ENCODE results near the gene ABO.
"Not testable (repeated sequence)": the region's sequence is repeated elsewhere in the genome, so short reads cannot be mapped to it uniquely, and the experiment has no call there.

The ABO gene

GRCh38 chr9:133275105-133276000 is at the start of gene ABO:
ABO (minus strand) TSS chr9:133275201.
- no peak for DNase-seq (ENCODE audit: low read depth in 1 of 2, low spot score in 1 of 2)

- DNase-seq (ENCODE audit: low read depth in 1 of 2, low spot score in 1 of 2) = no peak
Observed at GRCh38 chr9:133323991-133324703, 49.1 kb upstream of the ABO start.

- DNase-seq (ENCODE audit: low read depth in 1 of 2, low spot score in 1 of 2) = no peak
Observed at GRCh38 chr9:133323211-133323610, 48.2 kb upstream of the ABO start.

- DNase-seq (ENCODE audit: low read depth in 1 of 2, low spot score in 1 of 2) = no peak
Observed at GRCh38 chr9:133322701-133323100, 47.7 kb upstream of the ABO start.

GRCh38 chr9:133321411-133321935 is 46.5 kb upstream of the ABO start:
- no peak for DNase-seq (ENCODE audit: low read depth in 1 of 2, low spot score in 1 of 2)

- DNase-seq (ENCODE audit: low read depth in 1 of 2, low spot score in 1 of 2) = no peak
Observed at GRCh38 chr9:133320421-133320881, 45.5 kb upstream of the ABO start.

GRCh38 chr9:133317551-133317950 is 42.5 kb upstream of the ABO start:
- not testable (repeated sequence) for DNase-seq (ENCODE audit: low read depth in 1 of 2, low spot score in 1 of 2)

- no peak for DNase-seq (ENCODE audit: low read depth in 1 of 2, low spot score in 1 of 2)
Observed at GRCh38 chr9:133315997-133316396, 41.0 kb upstream of the ABO start.

- no peak for DNase-seq (ENCODE audit: low read depth in 1 of 2, low spot score in 1 of 2)
Observed at GRCh38 chr9:133309608-133310007, 34.6 kb upstream of the ABO start.

GRCh38 chr9:133307301-133307700 is 32.3 kb upstream of the ABO start:
- no peak for DNase-seq (ENCODE audit: low read depth in 1 of 2, low spot score in 1 of 2)

- no peak for DNase-seq (ENCODE audit: low read depth in 1 of 2, low spot score in 1 of 2)
Observed at GRCh38 chr9:133306242-133307204, 31.5 kb upstream of the ABO start.

GRCh38 chr9:133305731-133306130 is 30.7 kb upstream of the ABO start:
- no peak for DNase-seq (ENCODE audit: low read depth in 1 of 2, low spot score in 1 of 2)

- no peak for DNase-seq (ENCODE audit: low read depth in 1 of 2, low spot score in 1 of 2)
Observed at GRCh38 chr9:133304477-133305377, 29.7 kb upstream of the ABO start.

GRCh38 chr9:133304158-133304470 is 29.1 kb upstream of the ABO start:
- DNase-seq (ENCODE audit: low read depth in 1 of 2, low spot score in 1 of 2) = no peak

- DNase-seq (ENCODE audit: low read depth in 1 of 2, low spot score in 1 of 2) = no peak
Observed at GRCh38 chr9:133303266-133304157, 28.5 kb upstream of the ABO start.

GRCh38 chr9:133301253-133302230 is 26.5 kb upstream of the ABO start:
- no peak for DNase-seq (ENCODE audit: low read depth in 1 of 2, low spot score in 1 of 2)

GRCh38 chr9:133299996-133300395 is 25.0 kb upstream of the ABO start:
- not testable (repeated sequence) for DNase-seq (ENCODE audit: low read depth in 1 of 2, low spot score in 1 of 2)

- no peak for DNase-seq (ENCODE audit: low read depth in 1 of 2, low spot score in 1 of 2)
Observed at GRCh38 chr9:133294257-133294656, 19.3 kb upstream of the ABO start.
